RPMI7951 (cell line): ENCODE data around the gene CCDC47. TPM values are rescaled to one million over a fixed set of nuclear protein-coding genes. Genes with fewer than 3 reads are reported as not detected.

Experiments used
- DNase-seq: peaks from one replicate; pipeline ENCODE4 v3.0.0-alpha.2; 2012; ENCODE audit warnings: low read depth
- total RNA-seq: library from RNA; depleted of rRNA; stranded (reverse); fragments of >200 nt; shearing (Covaris generic); gene quantifications from 2 replicates; pipeline ENCODE4 v1.2.3, GENCODE V29; 2014

Gene CCDC47
- total RNA-seq, 1 experiment from 2014 or later, result 49.3 TPM

DNA sequence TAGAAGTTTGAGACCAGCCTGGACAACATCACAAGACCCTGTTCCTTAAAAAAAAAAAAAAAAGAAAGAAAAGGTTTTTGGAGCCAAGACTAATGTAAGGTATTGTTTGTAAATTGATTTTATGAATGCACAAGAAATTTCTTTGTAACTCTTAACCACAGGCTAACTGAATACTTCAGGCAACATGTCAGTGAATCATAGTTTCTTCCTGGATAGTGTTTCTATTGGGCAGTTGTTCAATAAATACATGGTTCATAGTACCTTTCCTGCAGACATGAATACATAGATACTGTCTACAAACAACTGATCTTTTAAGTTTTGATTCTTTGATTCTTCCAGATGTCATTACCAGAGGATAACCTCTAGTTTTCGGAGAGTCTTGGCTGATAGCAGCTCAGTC lies 12.2 kb upstream of the CCDC47 start:
- DNase-seq, result peak; percentile 19

DNA sequence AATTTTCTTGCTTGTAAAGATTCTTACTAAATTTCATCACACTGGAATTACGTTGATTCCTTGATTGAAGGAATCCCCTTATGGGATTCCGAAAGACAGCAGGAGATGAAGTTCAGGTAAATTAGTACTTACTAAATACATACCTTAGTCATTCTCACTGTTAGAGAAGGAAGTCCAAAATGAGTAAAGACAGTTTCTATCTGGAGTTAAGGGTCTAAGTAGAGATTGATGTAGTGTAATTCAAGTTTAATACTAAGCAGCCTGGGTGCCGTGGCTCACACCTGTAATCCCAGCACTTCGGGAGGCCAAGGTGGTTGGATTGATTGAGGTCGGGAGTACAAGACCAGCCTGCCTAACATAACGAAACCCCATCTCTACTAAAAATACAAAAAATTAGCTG lies 10.1 kb upstream of the CCDC47 start:
- DNase-seq, result no peak

DNA sequence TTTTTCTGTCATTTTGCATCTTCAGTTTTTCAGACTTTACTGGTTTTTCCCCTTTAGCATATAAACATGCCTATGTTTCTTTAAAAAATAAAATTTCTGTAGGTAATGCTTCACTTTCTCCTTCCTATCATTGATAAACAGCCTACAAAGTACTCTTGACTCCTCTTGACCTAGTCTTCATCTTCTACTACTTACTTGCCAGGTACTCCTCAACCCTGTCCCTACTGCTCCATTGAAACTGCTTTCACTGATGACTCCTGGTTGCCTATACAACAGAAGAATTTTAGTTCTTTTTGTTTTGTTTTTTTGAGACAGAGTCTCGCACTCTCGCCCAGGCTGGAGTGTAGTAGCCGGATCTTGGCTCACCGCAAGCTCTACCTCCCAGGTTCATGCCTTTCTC lies 7.5 kb upstream of the CCDC47 start:
- DNase-seq, result no peak

- DNase-seq, result no peak
Measured at GRCh38 chr17:63780507-63780906, 7.1 kb upstream of the CCDC47 start.

DNA sequence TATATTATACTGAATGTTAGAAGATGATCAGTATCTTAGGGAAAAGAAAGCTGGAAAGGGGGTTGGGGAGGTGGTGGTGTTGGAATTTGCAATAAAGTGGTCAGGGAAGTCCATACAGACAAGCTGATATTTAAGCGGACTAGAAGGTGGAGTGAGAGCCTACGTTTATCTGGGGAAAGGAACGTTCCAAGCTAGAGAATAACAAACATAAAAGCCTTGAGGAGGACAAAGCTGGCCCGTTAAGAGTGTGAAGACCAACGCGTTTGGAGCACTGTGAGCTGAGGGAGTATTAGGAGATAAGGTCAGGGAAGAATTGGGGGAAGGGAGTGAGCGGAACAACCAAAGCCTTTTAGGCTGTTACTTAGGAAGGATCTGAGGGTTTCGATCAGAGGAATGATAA lies 2.0 kb upstream of the CCDC47 start:
- DNase-seq, result no peak

DNA sequence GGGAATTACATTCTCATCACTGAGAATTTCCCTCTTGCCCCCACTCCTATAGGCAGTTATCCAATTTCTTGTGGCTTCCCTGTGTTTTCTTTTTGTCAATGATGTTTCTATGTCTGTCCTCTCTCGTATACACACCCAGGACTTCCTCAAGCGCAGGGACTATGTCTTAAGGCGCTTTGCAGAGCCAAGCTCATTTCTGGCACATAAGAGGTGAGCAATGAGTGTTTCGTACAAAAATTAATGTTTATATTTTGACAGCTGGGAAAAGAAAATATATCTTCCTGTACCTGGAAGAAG lies 1.5 kb upstream of the CCDC47 start:
- DNase-seq, result peak; percentile 11

- peak; percentile 63 for DNase-seq
Measured at GRCh38 chr17:63774141-63774968, 958 bp upstream of the CCDC47 start, which contains the start of gene DDX42. Gene DDX42, plus strand, starts transcription at chr17:63774170. Its CDS starts 12,880 bp downstream, at chr17:63787050.

DNA sequence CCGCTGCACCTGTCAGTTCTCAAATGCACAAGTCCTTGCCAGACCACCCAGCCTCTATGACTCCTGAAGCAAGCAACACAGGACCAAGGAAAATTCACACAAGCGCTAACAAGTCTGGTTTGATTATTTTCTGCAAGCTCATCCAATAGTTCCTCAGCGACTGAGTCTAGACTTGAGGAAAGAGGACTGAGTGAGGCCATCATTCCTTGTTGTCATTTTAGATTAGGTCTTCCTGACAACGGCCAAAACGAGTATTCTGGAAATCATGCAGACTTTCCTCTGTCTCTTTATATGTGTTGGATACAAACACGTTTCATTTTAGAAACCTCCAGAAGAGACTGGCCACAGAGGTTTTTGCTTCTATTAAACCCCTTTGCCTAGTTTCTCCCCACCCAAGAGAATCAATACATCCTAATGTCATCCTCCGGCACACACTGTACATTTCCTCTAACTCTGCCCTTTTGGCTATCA lies 561 bp downstream of the CCDC47 start:
- DNase-seq, result peak; percentile 22

DNA sequence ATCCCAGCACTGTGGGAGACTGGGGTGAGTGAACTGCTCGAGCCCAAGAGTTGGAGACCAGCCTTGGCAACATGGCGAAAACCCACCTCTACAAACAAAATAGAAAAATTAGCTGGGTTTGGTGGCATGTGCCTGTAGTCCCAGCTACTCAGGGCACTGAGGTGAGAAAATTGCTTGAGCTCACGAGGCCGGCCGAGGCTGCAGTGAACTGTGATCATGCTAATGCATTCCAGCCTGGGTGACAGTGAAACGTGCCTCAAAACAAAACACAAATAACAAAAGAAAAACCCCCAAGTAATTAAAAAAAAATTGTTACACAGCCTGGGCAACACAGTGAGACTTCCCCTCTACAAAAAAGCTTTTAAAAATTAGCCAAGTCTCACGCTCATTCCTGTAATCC lies 5.0 kb downstream of the CCDC47 start:
- no peak for DNase-seq

DNA sequence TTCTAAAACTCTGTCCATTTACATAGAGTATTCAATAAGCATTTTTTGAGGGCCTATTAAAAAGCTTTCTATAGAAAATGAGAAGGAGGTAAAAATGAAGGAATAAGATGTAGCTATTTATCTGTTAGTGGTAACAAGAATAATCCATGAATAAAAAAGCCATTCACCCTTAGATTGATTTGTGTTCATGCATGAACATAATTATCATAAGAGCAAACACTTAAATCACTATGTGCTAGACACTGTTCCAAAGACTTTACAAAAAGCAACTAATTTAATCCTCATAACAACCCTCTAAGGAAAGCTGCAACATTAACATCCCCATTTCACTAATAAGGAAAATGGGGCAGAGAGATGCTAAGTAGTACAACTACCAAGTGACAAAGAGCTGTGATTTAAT lies 6.6 kb downstream of the CCDC47 start:
- DNase-seq, result no peak

DNA sequence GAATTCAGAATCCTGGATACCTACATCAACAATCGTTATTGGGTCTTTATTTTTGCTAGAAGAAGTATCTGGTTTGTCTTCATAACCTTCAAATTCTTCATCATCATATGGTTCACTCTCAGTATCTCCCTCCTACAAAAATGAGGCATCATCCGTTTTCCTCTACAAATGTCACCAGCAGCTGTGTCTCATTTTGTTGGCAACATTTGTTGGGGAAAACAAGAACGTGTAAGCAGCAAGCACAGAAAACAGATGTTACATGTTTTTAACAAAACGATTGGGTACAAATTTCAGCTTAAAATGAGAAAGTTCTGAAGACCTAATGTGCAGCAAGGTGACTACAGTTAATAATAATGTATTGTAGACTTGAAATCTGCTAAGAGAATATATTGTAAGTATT lies 8.7 kb downstream of the CCDC47 start:
- DNase-seq, result no peak

DNA sequence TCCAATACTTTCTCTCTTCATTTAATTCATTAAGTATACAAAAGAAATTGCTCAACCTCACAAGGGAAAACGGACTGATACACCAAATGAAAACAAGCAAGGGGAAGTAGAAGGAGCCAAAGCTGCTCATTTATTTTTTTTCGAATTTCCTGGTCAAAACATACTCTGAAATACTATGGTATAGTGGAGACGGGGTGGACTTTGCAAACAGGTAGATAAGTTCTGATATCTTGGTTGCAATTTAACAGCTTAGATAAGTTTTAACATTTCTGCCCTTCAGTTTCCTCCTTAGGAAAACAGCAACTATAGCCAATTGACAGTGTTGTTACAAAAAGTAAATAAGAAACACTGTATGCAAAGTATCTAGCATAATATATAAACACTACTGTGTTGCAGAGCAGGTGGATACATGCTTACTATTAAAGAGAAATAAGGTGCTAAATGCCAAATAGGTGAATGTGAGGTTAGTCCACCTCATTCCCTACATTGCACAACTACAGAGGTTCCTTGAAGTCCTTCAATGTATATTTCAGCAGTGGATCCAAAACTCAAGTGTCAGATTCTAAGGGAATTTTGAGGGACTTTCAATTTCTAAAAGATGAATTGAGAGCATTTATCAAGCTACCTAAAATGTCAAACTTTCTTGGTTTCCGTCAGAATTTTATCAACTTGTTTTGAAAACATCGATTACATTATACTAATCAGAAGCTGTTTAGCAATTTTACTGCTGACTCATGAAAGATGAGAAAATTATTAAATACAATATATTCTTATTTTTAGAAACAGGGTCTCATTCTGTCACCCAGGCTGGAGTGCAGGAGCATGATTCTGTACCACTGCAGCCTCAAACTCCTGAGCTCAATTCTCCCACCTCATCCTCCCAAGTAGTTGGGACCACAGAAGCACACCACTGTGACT lies 11.0 kb downstream of the CCDC47 start:
- no peak for DNase-seq

DNA sequence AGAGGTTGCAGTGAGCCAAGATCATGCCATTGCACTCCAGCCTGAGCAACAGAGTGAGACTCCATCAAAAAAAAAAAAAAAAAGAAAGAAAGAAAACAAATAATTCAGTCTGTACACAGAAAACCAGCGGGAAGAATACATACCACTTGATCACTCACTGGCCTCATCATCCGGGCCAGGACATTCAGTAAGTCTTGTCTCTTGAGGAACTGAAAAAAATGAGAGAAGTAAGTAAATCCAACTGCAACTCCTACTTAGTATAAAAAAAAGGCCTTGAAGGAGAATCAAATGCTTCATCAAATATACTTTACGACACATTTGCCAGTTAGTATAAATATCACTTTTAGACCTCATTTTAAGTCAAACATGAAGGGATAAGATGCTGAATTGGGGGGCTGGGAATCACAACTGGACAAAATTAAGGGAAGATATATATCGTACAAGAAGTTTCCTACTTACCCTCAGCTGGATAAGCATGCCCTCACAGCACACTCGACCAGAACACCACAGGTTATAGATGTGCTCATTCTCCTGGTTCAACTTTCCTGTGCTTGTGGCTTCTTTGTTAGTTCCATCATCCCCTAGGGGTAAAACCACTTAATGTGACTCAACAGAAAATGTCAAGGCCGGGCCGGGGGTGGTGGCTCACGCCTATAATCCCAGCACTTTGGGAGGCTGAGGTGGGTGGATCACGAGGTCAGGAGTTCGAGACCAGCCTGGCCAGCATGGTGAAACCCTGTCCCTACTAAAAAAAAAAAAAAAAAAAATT lies 12.4 kb downstream of the CCDC47 start:
- DNase-seq, result peak; percentile 41

GRCh38 chr17:63758428-63758827 lies 15.0 kb downstream of the CCDC47 start:
- no peak for DNase-seq

GRCh38 chr17:63754046-63754445 lies 19.4 kb downstream of the CCDC47 start:
- DNase-seq, result no peak

DNA sequence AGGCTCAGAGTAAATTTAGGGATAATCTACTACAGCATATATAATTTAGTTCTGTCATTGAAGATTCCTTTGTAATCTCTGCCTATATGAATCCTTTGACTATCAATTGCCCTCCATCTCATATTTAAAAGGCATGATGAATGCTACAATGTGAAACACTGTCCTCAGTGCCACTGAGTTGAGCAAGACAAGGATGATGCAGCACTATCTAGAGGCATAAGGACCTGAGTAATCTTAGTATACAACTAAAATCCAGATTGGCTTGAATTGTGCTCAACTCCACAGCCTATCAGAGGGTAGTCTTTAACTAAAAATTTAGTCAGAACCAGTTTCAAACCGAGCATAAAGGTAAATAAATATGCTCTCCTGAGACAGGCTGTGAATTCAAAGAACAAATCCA lies 20.2 kb downstream of the CCDC47 start:
- no peak for DNase-seq

GRCh38 chr17:63752707-63753106 lies 20.7 kb downstream of the CCDC47 start:
- no peak for DNase-seq

- no peak for DNase-seq
Measured at GRCh38 chr17:63751806-63752205, 21.6 kb downstream of the CCDC47 start.

DNA sequence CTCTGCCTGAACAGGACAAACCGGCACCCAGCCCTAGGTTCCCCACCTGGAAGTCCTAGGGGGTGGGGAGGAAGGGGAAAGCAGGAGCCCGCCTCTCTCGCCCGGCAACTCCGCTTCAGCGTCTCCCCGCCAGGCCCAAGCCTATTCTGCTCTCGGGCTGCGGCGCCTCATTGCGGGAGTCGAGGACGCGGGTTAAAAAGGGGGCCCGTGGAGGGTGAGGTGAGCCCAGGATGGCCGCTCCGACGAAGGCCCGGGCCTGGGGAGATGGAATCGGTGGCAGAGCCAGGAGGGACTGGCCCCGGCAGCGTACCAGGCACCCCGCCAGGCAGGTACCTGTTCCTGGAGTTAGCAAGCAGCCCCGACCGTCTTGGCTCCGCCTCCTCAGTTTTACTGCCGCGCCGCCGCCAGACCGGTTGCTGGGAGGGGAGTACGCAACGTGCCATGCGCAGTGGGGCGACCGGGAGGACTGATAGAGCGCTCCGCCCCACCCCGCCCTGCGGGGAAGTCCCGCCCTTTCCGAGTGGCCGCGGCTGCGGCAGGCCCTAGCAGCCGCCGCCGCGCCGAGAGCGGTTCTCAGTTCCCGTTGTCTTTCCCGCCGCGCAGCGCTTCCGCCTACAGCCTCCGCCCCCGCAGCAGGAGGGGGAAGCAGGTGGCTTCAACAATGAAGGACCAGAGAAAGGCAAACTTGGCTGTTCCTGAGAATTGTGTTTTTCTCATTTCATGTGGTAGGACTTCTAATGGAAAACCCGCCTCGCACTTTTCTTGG lies 31.8 kb downstream of the CCDC47 start, which contains the start of gene STRADA:
Gene STRADA, minus strand, starts transcription at position 392 of the 766 bp plus-strand sequence. CDS start 13,430 bp downstream, outside the sequence.
- DNase-seq, result peak; percentile 93

DNA sequence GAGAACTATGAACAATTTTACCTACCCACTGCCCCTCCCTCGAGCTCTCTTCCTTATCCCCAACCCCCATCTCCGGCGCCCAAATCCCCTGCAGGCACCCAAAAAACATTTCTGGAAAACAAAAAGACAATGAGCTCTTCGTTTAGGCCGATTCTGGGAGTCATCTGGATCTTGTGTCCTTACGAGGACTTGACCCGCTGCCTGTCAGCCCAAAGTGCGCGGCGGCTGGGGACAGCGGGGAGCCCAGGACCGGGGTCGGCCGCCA lies 32.3 kb downstream of the CCDC47 start:
- DNase-seq, result no peak

GRCh38 chr17:63740464-63741142 lies 32.8 kb downstream of the CCDC47 start:
- peak; percentile 9 for DNase-seq
